Subcutaneous adipose tissue (tissue), 4 donors: ENCODE measurements around the gene AEBP1. TPM values are rescaled to one million over a fixed set of nuclear protein-coding genes. Genes with fewer than 3 reads are reported as not detected.

Experiments
- total RNA-seq, 4 donors: library from RNA; depleted of rRNA; stranded (reverse); fragments of >200 nt; gene quantifications; one replicate each; pipeline ENCODE4 v1.1.0, GENCODE V29; 2016
- TF ChIP-seq, protein P1 (sequence below): fragments of 450-650 bp; IDR thresholded peaks from one replicate; pipeline ENCODE4 v1.5.1; 2016; ENCODE audit warnings: low read depth, mild to moderate bottlenecking, control low read depth, antibody characterized with exemption, moderate library complexity

AEBP1 gene
- total RNA-seq, 4 donors from 2014 or later: 90.2 to 183 (median 162) TPM

DNA sequence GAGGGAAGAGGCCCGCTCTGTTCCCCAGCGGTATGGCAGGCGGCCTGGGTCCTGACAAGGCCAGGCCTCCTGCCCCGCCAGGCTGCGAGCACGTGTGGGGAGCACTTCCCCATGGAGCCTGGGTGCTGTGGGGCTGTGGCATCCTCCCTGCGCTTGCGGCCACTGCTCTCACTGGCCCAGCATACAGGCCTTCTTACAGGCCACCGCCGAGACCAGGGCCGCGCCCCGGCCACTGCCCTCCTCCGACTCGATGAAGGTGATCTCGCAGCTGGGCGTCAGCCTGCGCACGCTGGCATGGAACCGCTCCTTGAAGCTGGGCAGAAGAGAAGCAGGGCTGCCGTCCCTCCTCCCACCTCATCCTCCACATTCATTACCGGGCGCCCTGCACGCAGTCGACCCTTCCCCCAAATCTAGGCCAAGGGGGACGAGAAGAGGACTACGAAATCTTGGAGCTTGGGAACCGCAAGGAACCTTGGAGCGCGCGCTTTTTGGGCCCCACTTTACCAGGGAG, 40.9 kb downstream of the AEBP1 start:
- TF ChIP-seq, protein P1, sequence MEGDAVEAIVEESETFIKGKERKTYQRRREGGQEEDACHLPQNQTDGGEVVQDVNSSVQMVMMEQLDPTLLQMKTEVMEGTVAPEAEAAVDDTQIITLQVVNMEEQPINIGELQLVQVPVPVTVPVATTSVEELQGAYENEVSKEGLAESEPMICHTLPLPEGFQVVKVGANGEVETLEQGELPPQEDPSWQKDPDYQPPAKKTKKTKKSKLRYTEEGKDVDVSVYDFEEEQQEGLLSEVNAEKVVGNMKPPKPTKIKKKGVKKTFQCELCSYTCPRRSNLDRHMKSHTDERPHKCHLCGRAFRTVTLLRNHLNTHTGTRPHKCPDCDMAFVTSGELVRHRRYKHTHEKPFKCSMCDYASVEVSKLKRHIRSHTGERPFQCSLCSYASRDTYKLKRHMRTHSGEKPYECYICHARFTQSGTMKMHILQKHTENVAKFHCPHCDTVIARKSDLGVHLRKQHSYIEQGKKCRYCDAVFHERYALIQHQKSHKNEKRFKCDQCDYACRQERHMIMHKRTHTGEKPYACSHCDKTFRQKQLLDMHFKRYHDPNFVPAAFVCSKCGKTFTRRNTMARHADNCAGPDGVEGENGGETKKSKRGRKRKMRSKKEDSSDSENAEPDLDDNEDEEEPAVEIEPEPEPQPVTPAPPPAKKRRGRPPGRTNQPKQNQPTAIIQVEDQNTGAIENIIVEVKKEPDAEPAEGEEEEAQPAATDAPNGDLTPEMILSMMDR: no peak

GRCh38 chr7:44145479-44145968, 41.4 kb downstream of the AEBP1 start:
- TF ChIP-seq, protein P1: no peak

- TF ChIP-seq, protein P1: no peak
Measured at GRCh38 chr7:44145969-44146911, 42.1 kb downstream of the AEBP1 start.

- TF ChIP-seq, protein P1: no peak
Measured at GRCh38 chr7:44147026-44147991, 43.2 kb downstream of the AEBP1 start.

DNA sequence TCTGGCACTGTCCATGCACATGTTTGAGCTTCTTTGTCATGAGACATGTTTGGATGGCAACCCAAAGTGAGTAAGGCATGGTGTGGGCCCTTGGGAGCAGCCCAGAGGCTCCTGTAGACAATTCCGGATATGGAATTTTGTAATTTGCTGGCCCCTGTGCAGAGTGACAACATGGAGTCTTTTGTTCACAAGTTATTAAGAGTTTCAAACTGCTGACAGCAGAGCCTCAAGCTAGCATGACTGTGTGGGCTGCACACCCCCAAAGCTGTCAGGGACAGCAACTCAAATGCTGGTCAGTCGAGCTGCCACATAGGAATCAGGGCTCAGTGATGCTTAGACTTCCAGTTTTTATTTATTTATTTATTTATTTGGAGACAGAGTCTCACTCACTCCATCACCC, 44.0 kb downstream of the AEBP1 start:
- TF ChIP-seq, protein P1: no peak

DNA sequence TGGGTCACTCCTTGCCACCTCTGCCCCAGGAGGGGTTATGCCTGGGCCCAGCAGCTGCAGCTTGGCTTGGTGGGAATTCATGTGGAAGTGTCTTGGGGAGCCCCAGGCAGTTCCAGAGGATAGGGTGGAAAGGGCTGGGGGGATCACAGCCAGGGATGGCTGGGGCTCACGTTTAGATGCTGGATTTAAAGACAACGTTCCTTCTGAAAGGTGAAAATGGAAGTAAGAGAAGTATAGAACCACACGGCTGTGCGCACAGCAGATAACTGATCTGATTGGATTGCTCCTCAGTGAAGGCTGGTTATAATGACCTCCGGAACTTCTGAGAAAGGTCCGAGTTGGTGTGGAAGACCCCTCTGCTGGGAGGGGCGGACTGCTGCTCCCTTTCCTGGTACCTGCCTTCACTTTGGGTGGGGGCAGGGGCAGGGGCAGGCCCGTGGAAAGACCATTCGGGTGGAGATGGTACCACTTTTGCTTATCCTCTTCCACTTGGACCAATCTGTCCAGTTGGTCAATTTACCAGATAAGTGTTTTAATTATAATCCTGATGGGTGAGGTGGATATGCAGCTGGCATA, 44.9 kb downstream of the AEBP1 start:
- TF ChIP-seq, protein P1: no peak
